ENCODE measurements around the gene WDPCP. TPM values are rescaled to one million over a fixed set of nuclear protein-coding genes. Genes with fewer than 3 reads are reported as not detected.

WDPCP gene
- total and polyA plus RNA-seq, 2 of the 4 experiments (the other 2 are of a cell fraction), result 2.2 to 10.2 TPM

DNA sequence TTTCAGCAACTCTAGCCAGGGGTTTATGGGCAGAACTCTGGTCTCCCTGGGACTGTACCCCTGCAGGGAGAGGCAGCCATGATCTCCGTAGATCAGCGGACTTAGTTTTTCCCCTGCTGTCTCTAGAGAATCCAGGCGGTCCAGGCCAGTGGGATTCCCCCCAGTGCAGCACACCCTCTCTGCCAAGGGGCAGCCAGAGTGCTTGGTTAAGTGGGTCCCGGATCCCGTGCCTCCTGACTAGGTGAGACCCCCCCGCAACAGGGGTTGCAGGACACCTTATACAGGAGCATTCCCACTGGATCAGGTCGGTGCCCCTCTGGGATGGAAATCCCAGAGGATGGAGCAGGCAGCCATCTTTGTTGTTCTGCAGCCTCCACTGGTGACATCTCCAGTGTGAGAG, 33.0 kb downstream of the WDPCP start:
- Histone ChIP-seq H3K9ac (ENCODE audit: low read depth, low read length) (no peak overlapping the region), H3K4ac (ENCODE audit: low read depth, low read length) (no peak overlapping the region), H3K36me3 (ENCODE audit: control insufficient read depth, insufficient read depth, low read length) (no peaks in the 10 kb centered on the region), H4K8ac (ENCODE audit: low read depth in 2 of 2, low read length in 2 of 2) (no peak overlapping the region), H2AFZ (replicated peaks; ENCODE audit: low read length, poor library complexity) (no peak overlapping the region), H3K9me1 (ENCODE audit: insufficient read depth, low read length) (no peaks in the 10 kb centered on the region), H2AK5ac (ENCODE audit: low read depth, low read length) (no peak overlapping the region), H2BK120ac (ENCODE audit: low read depth, low read length) (no peak overlapping the region), H3K56ac (ENCODE audit: extremely low read depth, insufficient read depth, low read length) (no peak overlapping the region), H3K18ac (ENCODE audit: low read depth, low read length) (no peak overlapping the region), H2BK20ac (ENCODE audit: low read depth, low read length) (no peak overlapping the region), H2BK15ac (ENCODE audit: low read depth, low read length) (no peak overlapping the region), H3K14ac (replicated peaks; ENCODE audit: low read depth, low read length) (no peak overlapping the region), H3K27me3 (ENCODE audit: control insufficient read depth, insufficient read depth, low read length) (no peaks in the 10 kb centered on the region), H4K20me1 (ENCODE audit: insufficient read depth, low read length) (no peaks in the 10 kb centered on the region), H4K5ac (ENCODE audit: low read depth, low read length) (no peak overlapping the region), H3K4me3 (ENCODE audit: insufficient read depth, low read depth, low read length) (no peak overlapping the region), H3K79me1 (ENCODE audit: low read depth in 1 of 2, low read length in 2 of 2) (no peaks in the 10 kb centered on the region), H3K4me1 (ENCODE audit: control insufficient read depth, insufficient read depth, low read length) (no peaks in the 10 kb centered on the region), H3K27ac (ENCODE audit: insufficient read depth, low read length) (no peak overlapping the region), H2AK9ac (replicated peaks; ENCODE audit: low read depth, low read length, poor library complexity) (no peak overlapping the region), H4K91ac (ENCODE audit: insufficient read depth, low read depth, low read length) (no peak overlapping the region), H3K9me3 (ENCODE audit: control insufficient read depth, insufficient read depth, low read length) (no peaks in the 10 kb centered on the region), H3K23ac (ENCODE audit: low read depth, low read length) (no peak overlapping the region), H3K4me2 (ENCODE audit: low read depth, low read length) (no peak overlapping the region), H2BK5ac (ENCODE audit: low read depth, low read length, poor library complexity, severe bottlenecking) (no peak overlapping the region)
- dilution Hi-C loops (cut with HindIII; ENCODE audit: low sequenced_read_pairs, unreplicated experiment) (no loop called here), intact Hi-C loops (cut with micrococcal nuclease) (no loop called here), in situ Hi-C loops (cut with MboI; ENCODE audit: low sequenced_read_pairs) (no loop called here)
- ATAC-seq (ENCODE audit: low read depth) (no peak), DNase-seq (no peak)
- ChIA-PET POLR2A (ENCODE audit: unreplicated experiment) (no interaction called here), CTCF (no interaction called here)
- no TSS peak for BruUV-seq (replicated peaks)
- no peak for TF ChIP-seq CEBPB (IDR thresholded peaks at IDR 0.05; ENCODE audit: low read depth, low read length)
- TF ChIP-seq, protein P1, sequence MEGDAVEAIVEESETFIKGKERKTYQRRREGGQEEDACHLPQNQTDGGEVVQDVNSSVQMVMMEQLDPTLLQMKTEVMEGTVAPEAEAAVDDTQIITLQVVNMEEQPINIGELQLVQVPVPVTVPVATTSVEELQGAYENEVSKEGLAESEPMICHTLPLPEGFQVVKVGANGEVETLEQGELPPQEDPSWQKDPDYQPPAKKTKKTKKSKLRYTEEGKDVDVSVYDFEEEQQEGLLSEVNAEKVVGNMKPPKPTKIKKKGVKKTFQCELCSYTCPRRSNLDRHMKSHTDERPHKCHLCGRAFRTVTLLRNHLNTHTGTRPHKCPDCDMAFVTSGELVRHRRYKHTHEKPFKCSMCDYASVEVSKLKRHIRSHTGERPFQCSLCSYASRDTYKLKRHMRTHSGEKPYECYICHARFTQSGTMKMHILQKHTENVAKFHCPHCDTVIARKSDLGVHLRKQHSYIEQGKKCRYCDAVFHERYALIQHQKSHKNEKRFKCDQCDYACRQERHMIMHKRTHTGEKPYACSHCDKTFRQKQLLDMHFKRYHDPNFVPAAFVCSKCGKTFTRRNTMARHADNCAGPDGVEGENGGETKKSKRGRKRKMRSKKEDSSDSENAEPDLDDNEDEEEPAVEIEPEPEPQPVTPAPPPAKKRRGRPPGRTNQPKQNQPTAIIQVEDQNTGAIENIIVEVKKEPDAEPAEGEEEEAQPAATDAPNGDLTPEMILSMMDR (conservative IDR thresholded peaks at IDR 0.05; ENCODE audit: low read depth, low read length), result no peak
- no peak for TF ChIP-seq RAD21 (IDR thresholded peaks at IDR 0.05; ENCODE audit: low read length)
- 95% methylated on average over 4 of the region's 7 CpGs; no CpG with 5 or more reads in 1 of the 2 experiments for WGBS, 2 experiments (ENCODE audit: extremely low coverage in 2 of 2, insufficient read length in 1 of 2)

Measured in IMR-90 (cell line).